Skin of body (tissue), 2 donors: ENCODE results near the gene TPO. TPM values are rescaled to one million over a fixed set of nuclear protein-coding genes. Genes with fewer than 3 reads are reported as not detected.
"Not testable (repeated sequence)": the region's sequence is repeated elsewhere in the genome, so short reads cannot be mapped to it uniquely, and the experiment has no call there.

Experiments used
- DNase-seq: peaks from one replicate; lab custom pipeline; 2025; lab: John Stamatoyannopoulos, UW
- total RNA-seq: library from RNA; depleted of rRNA; stranded (reverse); fragments of >200 nt; gene quantifications from one replicate; pipeline ENCODE4 v1.2.3, GENCODE V29; 2014

Gene TPO
- total RNA-seq, 1 donor from 2014 or later = 0.49 TPM

DNA sequence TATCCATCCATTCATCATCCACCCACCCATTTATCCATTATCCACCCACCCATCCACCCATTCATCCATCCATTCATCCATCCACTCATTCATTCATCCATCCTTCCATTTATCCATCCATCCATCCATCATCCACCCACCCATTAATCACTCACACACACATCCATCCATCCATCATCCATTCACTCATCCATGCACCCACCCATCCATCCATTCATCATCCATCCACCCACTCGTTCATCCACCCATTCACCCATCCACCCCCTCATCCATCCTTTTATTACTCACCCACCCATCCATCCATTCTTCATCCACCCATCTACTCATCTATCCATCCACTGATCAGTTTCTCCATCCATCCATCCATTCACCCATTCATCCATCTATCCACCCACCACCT is 8.1 kb upstream of the TPO start:
- DNase-seq = no peak

DNA sequence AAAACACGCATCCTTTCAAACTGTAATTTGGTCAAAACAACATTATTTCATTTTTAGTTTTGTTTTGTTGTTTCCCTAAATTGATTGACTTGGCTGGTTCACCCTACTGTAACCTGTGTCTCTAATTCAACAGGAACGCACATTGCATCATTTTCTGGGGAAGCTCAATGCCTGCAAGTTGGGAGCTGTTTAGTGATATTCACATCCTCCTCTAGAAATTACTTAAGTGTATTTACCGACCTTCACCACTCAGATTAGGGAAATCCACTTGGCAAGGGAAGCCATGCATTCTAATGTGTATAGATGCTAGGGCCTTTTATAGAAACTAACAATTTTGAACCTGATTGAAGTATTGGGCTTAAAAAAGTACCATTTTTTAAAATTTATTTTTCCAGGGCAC is 7.3 kb upstream of the TPO start:
- DNase-seq = no peak

DNA sequence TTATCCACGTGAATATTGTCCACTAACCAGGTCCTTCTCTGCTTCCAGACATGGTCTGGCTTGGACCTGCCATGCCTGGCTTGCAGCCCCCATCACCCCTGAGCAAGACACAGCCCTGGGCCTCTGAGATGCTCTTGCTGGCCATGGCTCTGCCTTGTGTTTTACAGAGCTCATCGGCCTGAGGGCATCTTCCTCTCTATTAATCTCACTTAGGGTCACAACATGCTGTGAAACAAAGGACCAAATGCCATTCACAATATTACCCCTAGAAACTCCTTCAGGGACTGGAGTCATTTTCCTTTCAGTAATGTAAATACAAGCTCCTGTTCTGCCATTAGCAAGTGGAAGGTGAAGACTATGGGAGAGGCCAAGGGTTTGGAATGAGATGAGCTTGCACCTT is 6.8 kb upstream of the TPO start:
- DNase-seq = no peak

DNA sequence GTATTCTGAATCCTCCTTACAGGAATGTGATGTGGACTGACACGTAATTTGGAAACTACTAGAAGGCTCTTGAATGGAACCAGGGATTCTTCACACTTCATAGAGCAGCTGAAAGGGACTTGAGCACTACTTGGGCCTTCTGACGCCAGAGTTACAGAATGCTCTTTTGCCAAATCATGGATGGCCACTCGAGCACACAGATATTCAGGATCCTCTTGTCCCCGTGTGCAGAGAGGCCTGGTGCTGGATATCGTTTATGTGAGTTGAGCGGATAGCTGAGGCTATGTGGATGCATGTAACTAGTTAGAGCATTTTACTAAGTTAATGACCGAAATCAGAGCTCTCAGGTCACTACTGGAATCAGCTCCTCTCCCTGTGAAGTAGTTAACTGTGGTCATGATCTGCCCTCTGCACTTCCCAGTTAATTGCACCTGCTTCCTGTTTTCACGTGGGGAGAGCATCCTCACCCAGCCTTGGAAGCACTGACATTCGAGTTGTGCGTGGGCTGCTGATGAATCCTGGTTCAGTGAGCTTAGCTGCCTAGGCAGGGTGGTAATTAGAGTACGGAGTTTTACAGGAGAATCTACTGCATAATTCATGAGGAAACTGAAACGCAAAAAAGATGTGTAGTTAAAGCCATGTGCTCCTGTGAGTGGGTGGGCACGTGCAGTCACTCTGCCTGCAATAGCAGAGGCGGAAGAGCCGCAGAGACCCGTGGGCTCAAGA is 5.2 kb upstream of the TPO start:
- DNase-seq = no peak

DNA sequence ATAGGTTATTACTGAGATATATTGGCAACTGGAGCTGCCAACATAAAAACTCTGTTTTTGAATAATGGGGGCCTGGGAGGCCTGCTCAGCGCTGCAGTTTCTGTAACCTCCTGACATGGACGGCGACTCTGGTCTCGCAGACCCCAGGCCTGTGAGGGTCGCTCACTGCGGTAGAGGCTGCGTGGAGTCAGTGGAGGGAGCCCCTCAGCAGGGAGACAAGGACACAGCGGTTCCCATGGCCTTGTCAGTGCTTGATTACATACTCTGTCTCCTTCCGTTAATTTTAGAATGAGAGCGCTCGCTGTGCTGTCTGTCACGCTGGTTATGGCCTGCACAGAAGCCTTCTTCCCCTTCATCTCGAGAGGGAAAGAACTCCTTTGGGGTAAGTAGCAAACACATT is 858 bp downstream of the TPO start:
- DNase-seq = no peak

DNA sequence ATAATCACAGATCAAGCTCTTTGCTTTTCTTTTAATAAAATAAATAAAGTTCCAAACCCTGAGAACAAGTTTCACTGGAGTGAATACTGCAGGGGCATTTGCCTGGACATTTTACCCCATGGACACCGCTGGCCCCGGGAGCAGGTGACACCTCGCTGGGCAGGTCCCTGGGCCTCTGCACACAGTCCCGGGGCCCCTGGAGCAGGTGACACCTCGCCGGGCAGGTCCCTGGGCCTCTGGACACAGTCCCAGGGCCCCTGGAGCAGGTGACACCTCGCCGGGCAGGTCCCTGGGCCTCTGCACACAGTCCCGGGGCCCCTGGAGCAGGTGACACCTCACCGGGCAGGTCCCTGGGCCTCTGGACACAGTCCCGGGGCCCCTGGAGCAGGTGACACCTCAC is 1.6 kb downstream of the TPO start:
- not testable (repeated sequence) for DNase-seq

DNA sequence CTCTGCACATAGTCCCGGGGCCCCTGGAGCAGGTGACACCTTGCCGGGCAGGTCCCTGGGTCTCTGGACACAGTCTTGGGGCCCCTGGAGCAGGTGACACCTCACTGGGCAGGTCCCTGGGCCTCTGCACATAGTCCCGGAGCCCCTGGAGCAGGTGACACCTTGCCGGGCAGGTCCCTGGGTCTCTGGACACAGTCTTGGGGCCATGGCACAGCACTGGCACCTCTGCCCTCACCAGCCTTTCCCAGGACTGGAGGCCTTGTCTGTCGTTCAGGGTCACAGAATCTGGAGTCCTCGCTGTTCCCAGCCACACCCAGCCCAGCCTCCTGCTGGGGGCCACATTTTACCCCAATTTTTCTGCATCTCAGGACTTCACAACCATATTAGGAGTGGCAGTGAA is 2.2 kb downstream of the TPO start:
- no peak for DNase-seq

DNA sequence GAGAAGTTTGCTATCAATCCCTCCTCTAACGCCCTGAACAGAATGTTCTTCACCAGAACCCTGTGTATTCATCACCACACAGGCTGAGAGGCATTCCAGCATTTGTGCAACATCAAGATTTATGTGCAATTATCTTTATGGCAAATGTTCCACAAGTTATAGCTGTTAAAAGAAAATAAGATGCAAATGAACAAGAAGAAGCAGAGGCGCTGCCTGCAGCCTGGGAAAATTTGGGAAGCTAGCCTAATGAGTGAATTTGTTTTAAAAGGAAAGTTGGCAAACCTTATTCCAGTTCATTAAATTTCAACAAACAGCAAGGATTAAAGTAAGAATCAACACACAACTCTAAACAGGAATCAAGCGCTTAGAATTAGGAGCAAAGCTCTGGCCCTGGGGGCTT is 5.3 kb downstream of the TPO start:
- DNase-seq = no peak

DNA sequence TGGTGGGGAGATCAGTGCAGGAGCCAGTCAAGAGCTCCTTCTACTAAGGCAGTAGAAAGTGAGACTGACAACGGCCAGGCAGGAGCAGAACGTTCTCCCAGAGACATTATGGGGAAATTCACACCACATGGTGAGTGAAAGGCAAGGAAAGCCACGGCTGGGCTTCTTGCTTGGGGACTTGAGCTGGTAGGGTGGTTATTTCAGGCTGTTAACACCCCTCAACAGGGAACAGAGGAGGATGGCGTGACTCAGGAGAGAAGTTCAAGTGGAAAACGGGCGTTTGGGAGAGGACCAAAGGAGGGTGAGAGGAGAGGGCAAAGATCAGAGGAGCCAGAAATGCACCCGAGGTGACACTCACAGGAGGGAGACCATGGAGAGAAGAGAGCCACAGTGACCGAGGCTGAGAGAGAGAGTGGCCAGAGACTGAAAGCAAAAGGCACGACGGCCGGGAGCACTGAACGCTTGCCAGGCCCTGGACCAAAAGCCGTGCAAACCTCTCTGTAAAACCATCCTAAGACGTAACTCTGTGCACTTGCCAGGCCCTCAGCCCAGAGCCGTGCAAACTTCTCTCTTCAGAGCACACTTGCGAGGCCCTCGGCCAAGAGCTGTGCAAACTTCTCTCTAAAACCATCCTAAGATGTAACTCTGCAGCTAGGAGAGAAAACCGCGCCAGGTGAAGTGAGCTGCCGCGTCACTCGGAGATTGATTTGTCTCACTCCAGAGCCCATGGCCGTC is 7.7 kb downstream of the TPO start:
- no peak for DNase-seq

DNA sequence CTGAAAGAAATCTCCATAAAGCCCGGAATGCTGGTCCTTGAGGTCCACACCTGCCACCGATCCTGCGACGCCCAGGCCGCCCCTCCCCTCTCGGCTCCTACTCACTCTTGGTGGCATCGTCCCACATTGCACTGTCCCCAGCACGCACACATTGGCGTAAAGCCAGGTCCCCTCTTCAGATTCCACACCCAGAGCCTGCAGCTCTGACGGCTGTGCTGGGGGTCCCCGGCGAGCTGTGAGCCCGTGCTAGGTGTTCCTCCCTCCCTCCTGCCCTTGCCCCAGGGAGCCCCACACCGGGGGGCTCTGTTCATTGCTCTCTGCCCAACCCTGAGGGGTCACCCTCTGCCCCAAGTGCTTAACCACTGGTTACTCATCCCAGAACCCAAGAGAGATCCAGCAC is 8.5 kb downstream of the TPO start:
- no peak for DNase-seq

DNA sequence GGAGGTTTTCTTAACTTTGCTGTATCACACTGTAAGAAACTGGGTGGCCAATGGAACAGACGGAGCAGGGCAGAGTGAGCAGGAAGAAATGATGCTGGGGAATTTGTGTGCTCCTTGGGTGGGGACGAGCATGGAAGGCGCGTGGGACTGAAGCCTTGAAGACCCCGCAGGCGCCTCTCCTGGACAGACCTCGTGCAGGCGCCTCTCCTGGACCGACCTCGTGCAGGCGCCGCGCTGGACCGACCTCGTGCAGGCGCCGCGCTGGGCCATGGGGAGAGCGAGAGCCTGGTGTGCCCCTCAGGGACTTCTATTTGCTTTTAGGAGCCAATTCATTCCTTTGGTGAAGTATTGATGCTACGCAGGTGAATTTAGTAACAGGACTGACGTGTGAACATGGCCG is 8.9 kb downstream of the TPO start:
- no peak for DNase-seq

DNA sequence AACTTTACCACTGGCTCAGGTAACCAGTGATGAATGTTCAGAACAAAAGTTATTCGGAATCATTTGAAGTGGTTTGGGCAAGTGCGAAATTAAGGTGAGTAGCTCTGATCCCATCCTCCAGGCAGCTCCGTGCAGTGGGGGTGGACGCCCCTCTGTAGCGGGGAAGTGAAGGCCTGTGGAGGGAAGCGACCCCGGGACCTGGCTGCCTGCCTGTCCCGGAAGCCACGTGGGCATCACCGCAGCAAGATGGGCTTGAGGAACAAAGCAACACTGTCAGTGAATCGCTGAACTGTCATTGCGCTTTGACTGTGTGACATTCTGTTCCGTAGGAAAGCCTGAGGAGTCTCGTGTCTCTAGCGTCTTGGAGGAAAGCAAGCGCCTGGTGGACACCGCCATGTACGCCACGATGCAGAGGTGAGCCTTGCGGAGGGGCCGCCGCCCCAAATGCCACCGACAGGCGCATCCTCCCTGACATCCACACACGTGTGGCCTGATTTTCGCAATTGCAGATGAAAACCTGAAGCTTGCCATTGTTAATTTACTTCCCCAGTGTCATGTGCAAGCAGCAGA is 9.5 kb downstream of the TPO start:
- no peak for DNase-seq

DNA sequence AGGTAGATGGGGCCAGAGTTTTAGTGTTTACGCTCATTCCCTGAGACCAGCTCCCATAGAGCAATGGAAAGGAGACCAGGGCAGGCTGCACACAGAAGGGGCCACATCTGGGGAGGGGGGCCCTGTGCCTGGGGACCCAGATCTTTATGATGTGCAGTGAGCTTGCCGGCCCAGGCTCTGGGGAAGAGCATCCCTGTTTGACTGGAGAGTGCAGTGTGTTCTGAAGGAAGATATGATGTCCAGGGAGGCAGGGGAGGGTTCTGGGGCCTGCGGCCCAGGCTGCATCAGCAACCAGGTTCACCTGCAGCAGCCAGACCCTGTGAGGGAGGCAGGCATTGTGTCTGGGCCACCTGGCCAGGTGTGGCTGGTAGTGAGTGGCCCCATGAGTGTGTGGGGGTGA is 13.8 kb downstream of the TPO start:
- no peak for DNase-seq

DNA sequence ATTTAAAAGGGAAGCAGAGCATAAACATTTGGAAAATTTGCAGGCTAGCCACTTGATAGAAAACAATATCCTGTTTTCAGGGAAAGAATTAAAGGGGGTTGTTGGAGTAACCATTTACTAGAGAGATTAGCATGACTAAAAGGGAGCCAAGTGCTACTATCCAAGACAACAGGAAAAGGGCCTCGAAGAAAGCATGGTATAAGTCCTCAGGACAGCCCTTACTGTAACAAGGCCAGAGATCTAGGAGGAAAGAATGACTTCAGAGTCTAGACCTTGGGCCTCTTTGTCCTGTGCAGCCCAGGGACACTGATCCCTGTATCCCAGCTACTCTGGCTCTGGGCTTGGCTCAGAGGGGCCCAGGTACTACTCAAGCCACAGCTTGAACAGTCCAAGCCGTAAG is 16.6 kb downstream of the TPO start:
- DNase-seq = no peak

DNA sequence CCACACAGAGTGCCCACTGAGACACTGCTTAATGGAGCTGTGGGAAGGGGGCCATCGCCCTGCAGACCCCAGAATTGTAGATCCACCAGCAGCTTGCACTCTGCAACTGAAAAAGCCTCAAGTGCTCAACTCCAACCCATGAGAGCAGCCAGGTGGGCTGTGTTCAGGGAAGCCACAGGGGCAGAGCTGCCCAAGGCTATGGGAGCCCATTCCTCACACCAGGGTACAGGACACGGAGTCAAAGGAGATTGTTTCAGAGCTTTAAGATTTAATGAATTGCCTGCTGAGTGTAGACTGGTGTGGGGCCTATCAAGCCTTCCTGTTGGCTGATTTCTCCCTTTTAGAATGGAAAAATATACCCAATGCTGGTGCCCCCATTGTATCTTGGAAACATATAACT is 17.2 kb downstream of the TPO start:
- no peak for DNase-seq

DNA sequence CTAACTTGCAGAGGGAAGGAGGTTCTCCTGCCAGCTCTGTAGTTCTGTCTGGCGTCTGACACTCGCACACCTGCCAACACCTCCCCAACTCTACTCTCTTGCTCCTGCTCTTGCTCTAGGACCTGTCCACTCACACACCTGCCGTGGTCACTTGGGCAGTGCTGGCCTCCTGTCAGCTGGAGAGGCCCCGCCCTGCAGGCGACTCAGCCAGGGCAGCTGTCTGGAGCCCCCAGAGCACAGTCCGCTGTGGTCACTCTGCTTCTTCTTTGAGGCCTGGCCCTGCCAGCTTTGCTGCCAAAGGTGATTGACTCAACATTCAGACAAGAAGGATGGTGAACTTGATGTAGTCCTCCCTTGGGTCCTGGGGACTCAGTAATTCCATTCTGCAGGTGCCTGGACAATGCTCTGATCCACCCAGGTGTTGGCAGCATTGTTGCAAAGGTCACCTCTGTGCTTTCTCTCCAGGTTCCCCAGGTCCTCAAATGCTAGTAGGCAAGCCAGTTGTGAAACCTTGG is 18.7 kb downstream of the TPO start:
- no peak for DNase-seq

DNA sequence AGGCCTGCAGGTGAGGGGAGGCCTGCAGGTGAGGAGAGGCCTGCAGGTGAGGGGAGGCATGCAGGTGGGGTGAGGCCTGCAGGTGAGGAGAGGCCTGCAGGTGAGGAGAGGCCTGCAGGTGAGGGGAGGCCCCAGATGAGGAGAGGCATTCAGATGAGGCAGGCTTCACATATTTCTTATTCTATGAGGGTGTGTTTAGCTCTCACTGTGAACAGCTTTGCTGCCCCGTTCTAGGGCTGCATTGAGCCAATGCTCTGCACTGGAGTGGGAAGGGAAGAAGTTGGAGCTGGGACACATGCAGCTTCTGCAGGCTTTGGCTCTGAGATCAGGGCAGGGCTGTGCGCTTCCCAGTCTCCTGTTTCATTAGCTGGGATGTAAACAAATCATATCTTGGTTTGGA is 19.5 kb downstream of the TPO start:
- DNase-seq = no peak

DNA sequence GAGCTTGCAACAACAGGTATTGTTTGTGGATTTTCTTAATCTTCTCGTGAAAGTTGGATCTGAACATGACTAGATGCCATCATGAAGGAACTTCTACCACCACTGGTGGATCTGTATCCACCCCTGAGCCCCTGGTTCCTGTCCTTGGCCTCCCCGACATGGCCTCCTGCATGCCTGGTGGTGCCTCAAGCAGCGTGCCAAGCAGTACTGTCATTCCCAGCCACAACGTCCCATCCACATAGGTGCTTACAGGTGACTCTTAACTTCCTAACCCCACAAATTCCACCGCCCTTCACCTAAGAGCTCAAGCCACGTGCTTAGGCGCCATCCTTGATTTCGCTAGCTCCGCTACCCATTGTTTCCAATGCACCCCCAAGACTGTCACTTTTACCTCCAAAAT is 23.1 kb downstream of the TPO start:
- DNase-seq = no peak

DNA sequence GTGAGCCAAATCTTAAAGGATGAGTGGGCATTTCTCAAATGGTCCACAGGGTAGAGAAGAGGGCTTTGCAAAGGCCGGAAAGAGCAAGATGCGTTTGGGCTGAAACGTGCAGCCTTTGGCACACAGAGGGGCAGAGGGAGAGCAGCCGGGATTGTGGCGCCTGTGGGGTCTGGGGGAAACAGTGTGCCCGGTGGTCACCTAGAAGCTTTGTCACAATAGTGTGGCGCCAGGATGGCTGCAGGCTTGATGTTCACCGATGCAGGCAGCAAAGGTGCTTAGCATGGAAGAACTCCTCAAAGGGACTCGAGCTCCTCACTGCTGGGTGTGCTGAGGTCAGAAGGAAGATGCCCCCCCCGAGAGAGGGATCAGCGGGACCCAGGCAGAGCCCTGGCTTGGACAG is 23.8 kb downstream of the TPO start:
- no peak for DNase-seq

DNA sequence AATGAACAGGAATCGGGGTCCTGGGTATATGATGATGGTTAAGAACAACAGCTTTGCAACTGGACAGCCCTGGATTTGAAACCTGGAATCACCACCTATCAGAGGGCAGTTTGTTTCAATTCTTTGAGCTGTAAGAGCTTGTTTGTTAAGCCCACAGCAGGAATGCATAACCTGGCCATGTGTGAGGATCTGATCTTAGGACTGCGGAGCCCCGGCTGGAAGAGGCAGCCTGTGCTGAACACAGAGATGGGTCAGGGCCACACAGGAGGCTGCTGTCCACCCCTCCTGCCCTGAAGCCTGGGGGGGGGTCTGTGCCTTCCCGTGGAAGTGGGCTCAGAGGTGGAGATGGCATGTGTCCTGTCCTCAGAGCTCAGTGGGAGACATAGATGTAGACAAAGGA is 24.3 kb downstream of the TPO start:
- no peak for DNase-seq

DNA sequence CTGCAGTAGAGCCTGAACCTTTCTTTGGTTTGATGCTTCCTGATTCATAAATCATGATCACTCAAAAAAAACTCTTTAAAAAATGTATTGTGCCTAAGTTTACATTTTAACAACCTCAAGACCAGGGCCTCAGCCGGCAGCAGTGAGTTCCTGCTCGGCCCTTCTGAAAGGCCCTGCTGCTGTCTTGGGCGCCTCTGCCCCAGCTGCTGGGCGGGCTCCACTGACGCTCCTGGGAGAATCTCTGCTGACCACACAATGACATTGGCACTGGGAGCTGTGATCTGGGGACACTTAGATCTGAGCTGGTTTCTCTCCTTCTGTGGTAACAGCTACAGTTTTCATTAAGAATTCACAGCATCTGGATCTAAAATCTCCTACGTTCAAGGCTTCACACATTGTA is 25.7 kb downstream of the TPO start:
- DNase-seq = no peak

DNA sequence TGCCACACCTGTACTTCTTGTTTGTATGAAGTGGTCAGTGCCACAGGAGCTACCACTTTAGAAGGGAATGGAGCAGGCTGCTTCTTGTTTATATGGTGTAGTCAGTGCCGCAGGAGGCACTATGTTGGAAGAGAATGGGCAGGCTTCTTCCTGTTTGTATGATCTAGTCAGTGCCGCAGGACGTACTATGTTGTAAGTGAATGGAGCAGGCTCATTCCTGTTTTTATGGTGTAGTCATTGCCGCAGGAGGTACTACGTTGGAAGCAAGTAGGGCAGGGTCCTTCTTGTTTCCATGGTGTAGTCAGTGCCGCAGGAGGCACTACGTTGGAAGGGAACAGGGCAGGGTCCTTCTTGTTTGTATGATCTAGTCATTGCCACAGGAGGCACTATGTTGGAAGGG is 27.3 kb downstream of the TPO start:
- no peak for DNase-seq

DNA sequence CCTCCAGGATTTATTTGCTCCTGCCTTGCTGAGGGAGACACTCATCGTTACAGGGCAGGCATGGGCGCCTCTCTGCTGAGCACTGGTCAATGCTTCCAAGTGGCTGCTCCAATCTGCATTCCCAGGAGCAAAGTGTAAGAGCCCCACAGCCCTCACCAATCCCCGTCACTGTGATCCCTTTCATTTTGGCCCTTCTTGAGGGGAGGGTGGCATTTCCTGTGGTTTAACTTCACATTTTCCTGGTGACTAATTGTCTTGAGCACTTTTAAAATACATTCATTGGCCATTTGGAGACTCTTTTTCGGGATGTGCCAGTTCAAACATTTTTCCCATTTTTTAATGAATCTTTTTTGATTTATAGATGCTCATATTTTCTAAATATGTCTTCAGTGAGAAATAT is 33.0 kb downstream of the TPO start:
- no peak for DNase-seq
